Endothelial cell of umbilical vein (primary cell): ENCODE data around the gene GKN2. TPM values are rescaled to one million over a fixed set of nuclear protein-coding genes. Genes with fewer than 3 reads are reported as not detected.

ENCODE experiments used
- BruUV-seq: library from RNA; stranded (reverse); fragments of 400-500 nt; replicated peaks from 2 replicates; lab custom pipeline; 2021; lab: Mats Ljungman, UMichigan
- CTCF ChIA-PET: fragments of 300-600, 350-600 bp; sonication (Branson Sonifier 250); formaldehyde crosslinking; loops from one replicate; lab custom pipeline; 2021; ENCODE audit warnings: antibody characterized with exemption, inconsistent platforms; lab: Charles Lee
- POLR2A ChIA-PET: fragments of 300-600, 350-600 bp; sonication (Branson Sonifier 250); formaldehyde crosslinking; loops from one replicate; lab custom pipeline; 2021; ENCODE audit warnings: antibody characterized with exemption, inconsistent platforms; lab: Charles Lee
- DNase-seq: peaks from one replicate; pipeline ENCODE4 v3.0.0-alpha.2; 2011; ENCODE audit warnings: low read depth, low spot score
- FAIRE-seq: peaks from 2 replicates; lab custom pipeline; 2011; peaks lifted over from hg19 to GRCh38; lab: Jason Lieb, UNC
- H2AFZ ChIP-seq: 2 replicates; pipeline ENCODE4 v1.6.0; 2012; ENCODE audit warnings: low read depth, low read length, control low read depth, inconsistent platforms
- H3K27ac ChIP-seq: 2 replicates; pipeline ENCODE4 v1.5.1; 2011; ENCODE audit warnings: low read depth, mild to moderate bottlenecking, control low read depth, low read length, moderate library complexity; ENCODE audit not compliant: insufficient read depth
- H3K27me3 ChIP-seq, 2 experiments: 2 replicates each; pipeline versions ENCODE4 v1.6.0 to v1.6.1; 2011; ENCODE audit warnings: low read length in 2 of 2, mixed read lengths in 1 of 2; ENCODE audit not compliant: control insufficient read depth in 2 of 2, insufficient read depth in 2 of 2
- H3K36me3 ChIP-seq, 2 experiments: 2 replicates in 1 of 2; 3 replicates in 1 of 2; pipeline ENCODE4 v1.5.1; 2011; ENCODE audit warnings: low read length in 2 of 2, mild to moderate bottlenecking in 1 of 2, moderate library complexity in 1 of 2; ENCODE audit not compliant: control insufficient read depth in 2 of 2, insufficient read depth in 2 of 2; ENCODE audit errors: extremely low read depth in 1 of 2
- H3K4me1 ChIP-seq: 3 replicates; pipeline ENCODE4 v1.5.1; 2011; ENCODE audit warnings: mild to moderate bottlenecking, low read length; ENCODE audit not compliant: control insufficient read depth, insufficient read depth; ENCODE audit errors: extremely low read depth
- H3K4me2 ChIP-seq: 2 replicates; pipeline ENCODE4 v1.6.1; 2011; ENCODE audit warnings: low read length, control low read depth, mixed read lengths; ENCODE audit not compliant: insufficient read depth
- H3K4me3 ChIP-seq, 3 experiments: fragments of 200-600 bp in 1 of 3; sonication (generic), shearing (Covaris generic) in 1 of 3; replicated peaks in 1 of 3; 2 replicates each; pipeline ENCODE4 v1.5.1; 2011 to 2016; ENCODE audit warnings: control low read depth in 3 of 3, low read length in 3 of 3, mild to moderate bottlenecking in 2 of 3, inconsistent platforms in 1 of 3, low read depth in 1 of 3, moderate library complexity in 1 of 3; ENCODE audit not compliant: insufficient read depth in 1 of 3
- H3K79me2 ChIP-seq: 2 replicates; pipeline ENCODE4 v1.6.0; 2012; ENCODE audit warnings: low read length, inconsistent platforms; ENCODE audit not compliant: control insufficient read depth, insufficient read depth
- H3K9ac ChIP-seq: replicated peaks from 2 replicates; pipeline ENCODE3; 2011; ENCODE audit warnings: low read length, control low read depth; ENCODE audit not compliant: insufficient read depth; ENCODE audit errors: extremely low read depth
- H3K9me1 ChIP-seq: replicated peaks from 3 replicates; pipeline ENCODE4 v1.6.0; 2011; ENCODE audit warnings: mild to moderate bottlenecking, low read length; ENCODE audit not compliant: control insufficient read depth, insufficient read depth; ENCODE audit errors: extremely low read depth
- H3K9me3 ChIP-seq: replicated peaks from 2 replicates; pipeline ENCODE4 v1.5.1; 2012; ENCODE audit warnings: low read length, inconsistent platforms; ENCODE audit not compliant: control insufficient read depth, insufficient read depth
- H4K20me1 ChIP-seq: replicated peaks from 2 replicates; pipeline ENCODE3; 2011; ENCODE audit warnings: mild to moderate bottlenecking, low read length; ENCODE audit not compliant: control insufficient read depth, insufficient read depth; ENCODE audit errors: extremely low read depth
- CTCF ChIP-seq, 2 donors: IDR thresholded peaks; 1 replicate in 1 of 2; 2 replicates in 1 of 2; pipeline ENCODE4 v1.5.1; 2011; ENCODE audit warnings: low read length in 2 of 2, mild to moderate bottlenecking in 2 of 2, moderate library complexity in 2 of 2, control low read depth in 1 of 2, inconsistent platforms in 1 of 2, low read depth in 1 of 2; ENCODE audit not compliant: insufficient read depth in 1 of 2; ENCODE audit errors: extremely low read depth in 1 of 2
- EZH2 ChIP-seq: IDR thresholded peaks from 2 replicates; pipeline ENCODE4 v1.6.1; 2012; ENCODE audit warnings: borderline replicate concordance, low read depth, mild to moderate bottlenecking, moderate library complexity, low read length, inconsistent platforms; ENCODE audit not compliant: severe bottlenecking
- FOS ChIP-seq: IDR thresholded peaks from 2 replicates; pipeline ENCODE4 v1.6.1; 2011; ENCODE audit warnings: mild to moderate bottlenecking, low read length, moderate library complexity, borderline replicate concordance; ENCODE audit not compliant: insufficient read depth
- GATA2 ChIP-seq: IDR thresholded peaks from 2 replicates; pipeline ENCODE4 v1.7.0; 2011; ENCODE audit warnings: low read depth, mild to moderate bottlenecking, moderate library complexity, mixed read lengths, low read length; ENCODE audit not compliant: insufficient read length, insufficient read depth
- JUN ChIP-seq: IDR thresholded peaks from 2 replicates; pipeline ENCODE4 v1.6.1; 2011; ENCODE audit warnings: borderline replicate concordance, low read depth; ENCODE audit not compliant: insufficient read length, insufficient read depth
- MAX ChIP-seq: IDR thresholded peaks from 2 replicates; pipeline ENCODE4 v1.6.1; 2011; ENCODE audit not compliant: insufficient read depth, insufficient read length
- MYC ChIP-seq: IDR thresholded peaks from one replicate; pipeline ENCODE4 v1.6.1; 2011; ENCODE audit warnings: mild to moderate bottlenecking, low read depth, low read length
- POLR2A ChIP-seq: IDR thresholded peaks from 2 replicates; pipeline ENCODE4 v1.6.1; 2012; ENCODE audit warnings: low read depth, mild to moderate bottlenecking, control low read depth, low read length
- POLR2AphosphoS5 ChIP-seq: IDR thresholded peaks from 2 replicates; pipeline ENCODE4 v1.6.1; 2012; ENCODE audit warnings: low read depth, mild to moderate bottlenecking, control low read depth, low read length, moderate library complexity; ENCODE audit not compliant: insufficient read depth
- dilution Hi-C: fragments of 300-500 bp; cut with MboI; formaldehyde crosslinking; loops from one replicate; pipeline ENCODE4 v1.15.0; 2019; ENCODE audit warnings: low sequenced_read_pairs; ENCODE audit not compliant: extremely low pct_ligation_motif_present
- intact Hi-C: fragments of 100-400 bp; cut with micrococcal nuclease; formaldehyde crosslinking; loops from one replicate; pipeline ENCODE4 v1.10.0; 2022
- polyA plus RNA-seq, 4 experiments: library from polyadenylated mRNA; depleted of rRNA in 3 of 4; stranded (reverse) in 3 of 4; unstranded in 1 of 4; fragments of >200 nt; gene quantifications; 2 replicates each; pipeline versions ENCODE4 v1.2.1 to v1.2.3, GENCODE V29; 2011 to 2012; ENCODE audit warnings: missing spikeins in 1 of 4
- total RNA-seq: library from RNA; stranded (reverse); gene quantifications from 2 replicates; pipeline ENCODE4 v1.2.3, GENCODE V29; 2021

Gene GKN2
- total and polyA plus RNA-seq, 2 donors (not counting 3 experiments of a cell fraction or from before 2014, with no cell fraction given), result not detected

- POLR2A ChIA-PET, result no interaction called here
Measured at GRCh38 chr2:68942827-68943226, 9.9 kb downstream of the GKN2 start.

More at GRCh38 chr2:68942827-68943226, 9.9 kb downstream of the GKN2 start:
- BruUV-seq, result no TSS peak
- FAIRE-seq (no peak), DNase-seq (no peak)
- Histone ChIP-seq H3K4me2 (no peak overlapping the region), H3K9me1 (no peaks in the 10 kb centered on the region), H3K27ac (no peak overlapping the region), H3K4me3 (no peak overlapping the region), H3K9ac (no peak overlapping the region), H3K9me3 (no peaks in the 10 kb centered on the region), H3K79me2 (no peaks in the 10 kb centered on the region), H3K36me3 (no peaks in the 10 kb centered on the region), H3K27me3 (peaks cover 4 to 29% of the 10 kb centered on the region in 2 experiments), H4K20me1 (no peaks in the 10 kb centered on the region), H3K4me1 (no peaks in the 10 kb centered on the region), H2AFZ (no peak overlapping the region)
- dilution Hi-C loops (loop anchor here (25.0 kb wide), 1 partner anchor 206 kb away; the partner anchor contains the start of gene ARHGAP25), intact Hi-C loops (loop anchor here (1.0 to 2.0 kb wide), 2 partner anchors 70 to 364 kb away; partner anchors contain the start of gene ANTXR1)
- TF ChIP-seq MAX, result no peak
- TF ChIP-seq JUN, result no peak
- no peak for TF ChIP-seq CTCF (IDR thresholded peaks at IDR 0.05; ENCODE audit: extremely low read depth in 1 of 2, insufficient read depth in 1 of 2, low read depth in 1 of 2, low read length in 2 of 2)
- no peak for TF ChIP-seq EZH2
- TF ChIP-seq GATA2, result no peak
- no peak for TF ChIP-seq FOS
- TF ChIP-seq MYC, result no peak
- TF ChIP-seq POLR2AphosphoS5, result no peak
- no peak for TF ChIP-seq POLR2A
- CTCF ChIA-PET, result interaction anchor here (0.8 to 4.6 kb wide), 38 partner anchors 9 to 741 kb away, joined by 3 to 39 read pairs (median 5); partner anchors contain the start of genes ANTXR1, APLF, FBXO48 and GKN1
